NCI-H1105 treated with DMSO at 0.1 percent for 48 hours (cell line): ENCODE results near the gene WNT4.

Source experiments
- DNase-seq: peaks from one replicate; lab custom pipeline; 2025; lab: John Stamatoyannopoulos, UW

Gene WNT4

DNA sequence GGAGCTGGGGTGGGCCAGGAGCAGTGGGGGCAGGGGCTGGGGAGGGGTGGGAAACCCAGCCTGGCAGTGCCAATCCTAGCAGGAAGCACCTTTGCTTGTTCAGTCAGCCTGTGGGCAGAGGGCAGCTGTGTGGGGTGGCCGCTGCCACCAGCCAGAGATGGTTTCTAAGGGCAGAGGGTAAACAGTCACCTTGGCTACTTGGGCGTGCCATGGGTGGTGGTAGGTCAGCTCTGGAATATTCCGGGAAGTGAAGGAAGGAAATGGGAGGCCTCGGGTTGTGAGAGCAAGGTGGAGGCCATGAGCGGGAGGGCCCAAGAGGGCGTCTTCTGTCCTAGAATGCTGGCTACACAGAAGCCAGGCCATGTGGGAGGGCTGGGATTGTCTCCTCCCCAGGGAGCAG is 20.7 kb upstream of the WNT4 start:
- no peak for DNase-seq

DNA sequence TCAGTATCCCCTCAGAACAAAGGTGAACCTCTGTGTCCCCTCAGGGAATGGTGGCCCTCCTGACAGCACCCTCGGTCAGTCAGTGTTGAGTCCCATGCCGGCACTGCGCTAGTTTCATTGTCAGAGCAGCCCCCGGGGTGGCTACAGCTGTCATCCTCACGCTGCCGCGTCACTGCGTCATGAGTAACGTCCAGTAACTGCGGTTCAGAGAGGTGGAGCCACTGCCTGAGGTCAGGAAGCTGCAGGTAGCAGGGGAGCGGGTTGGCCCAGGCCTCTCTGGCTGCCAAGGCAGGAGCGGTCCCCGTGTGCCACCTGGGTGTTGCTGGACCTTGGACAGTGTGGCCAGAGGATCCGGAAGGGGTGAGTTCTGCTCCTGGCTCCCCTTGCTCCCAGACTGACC is 20.2 kb upstream of the WNT4 start:
- DNase-seq, result no peak

DNA sequence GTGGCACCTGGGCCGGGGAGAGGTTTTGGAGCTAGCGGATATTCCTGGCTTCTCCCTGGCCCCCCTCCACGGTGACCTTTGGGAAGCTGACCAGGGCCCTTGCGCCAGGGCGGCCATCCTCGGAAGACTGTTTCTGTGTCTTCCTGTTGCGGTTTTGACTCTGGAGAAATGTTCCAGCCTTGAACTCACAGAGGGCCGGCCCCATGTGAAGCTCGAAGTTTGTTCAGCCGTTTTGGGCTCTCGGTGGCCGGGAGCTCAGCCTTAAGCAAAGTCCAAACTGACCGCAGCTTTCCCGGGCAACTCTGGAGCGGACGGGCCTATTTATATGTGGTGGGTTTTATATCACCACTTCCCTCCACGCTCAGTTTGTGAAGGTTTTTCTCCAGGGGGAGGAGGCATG is 17.0 kb upstream of the WNT4 start:
- DNase-seq, result no peak

DNA sequence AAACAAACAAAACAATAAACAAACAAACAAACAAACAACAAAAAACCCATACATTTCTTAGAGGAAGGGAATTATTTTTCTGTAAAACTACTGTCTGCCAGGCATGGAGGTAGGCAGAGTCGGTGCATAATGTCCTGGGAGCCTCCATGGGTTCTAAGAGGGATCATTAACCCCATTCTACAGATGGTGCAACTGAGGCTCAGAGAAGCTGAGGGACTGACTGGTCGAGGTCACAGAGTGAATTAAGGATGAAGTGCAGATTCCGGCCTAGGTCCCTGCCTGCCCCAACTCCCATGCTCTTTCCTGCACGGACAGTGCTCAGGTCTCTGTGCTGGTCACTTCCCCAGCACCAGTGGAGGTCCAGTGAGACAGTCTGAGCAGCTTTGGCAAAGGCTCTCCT is 15.8 kb upstream of the WNT4 start:
- DNase-seq, result no peak

DNA sequence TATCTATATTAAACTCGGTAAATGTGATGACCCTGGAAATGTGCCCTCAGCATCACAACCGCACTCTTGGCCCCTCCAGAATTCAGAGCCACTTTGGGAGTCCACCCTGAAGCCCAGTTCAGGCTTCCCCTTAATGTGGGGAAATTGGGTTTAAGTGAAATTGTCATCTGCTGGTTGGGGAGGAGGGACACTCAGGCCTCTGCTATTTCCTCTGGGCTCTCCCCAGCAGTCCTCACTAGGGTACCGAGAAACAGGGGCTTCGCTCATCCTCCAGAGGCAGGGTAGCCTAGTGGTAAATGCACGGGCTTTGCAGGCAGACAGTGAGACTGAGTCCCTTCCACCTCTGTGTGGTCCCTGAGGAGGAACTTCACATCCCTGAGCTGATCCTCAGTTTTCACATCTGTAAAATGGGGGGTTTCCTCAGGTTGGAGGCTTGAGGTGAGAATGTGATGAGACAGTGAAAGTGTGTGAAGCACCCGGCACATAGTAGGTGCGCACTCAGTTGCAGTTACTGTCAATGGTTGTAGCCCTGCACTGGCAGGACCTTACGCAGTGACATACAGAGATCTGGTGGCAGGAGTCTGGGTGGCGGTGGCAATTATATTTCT is 14.6 kb upstream of the WNT4 start:
- no peak for DNase-seq

DNA sequence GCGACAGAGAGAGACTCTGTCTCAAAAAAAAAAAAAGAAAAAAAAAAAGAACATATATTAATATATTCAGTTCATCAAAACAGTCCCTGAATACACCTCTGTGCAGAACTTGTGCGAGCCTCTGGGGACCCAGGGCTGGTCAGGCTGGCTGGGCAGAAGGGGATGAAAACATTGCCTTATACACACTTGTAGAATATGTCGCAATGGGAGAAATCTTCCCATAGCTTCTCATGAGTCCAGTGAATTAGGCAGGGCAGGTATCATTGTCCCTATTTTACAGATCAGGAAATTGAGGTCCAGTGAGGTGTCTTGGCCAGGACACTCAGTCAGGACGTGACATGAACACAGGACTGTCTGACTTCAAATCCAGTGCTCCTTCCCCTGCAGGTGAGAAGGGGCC is 12.6 kb upstream of the WNT4 start:
- no peak for DNase-seq

DNA sequence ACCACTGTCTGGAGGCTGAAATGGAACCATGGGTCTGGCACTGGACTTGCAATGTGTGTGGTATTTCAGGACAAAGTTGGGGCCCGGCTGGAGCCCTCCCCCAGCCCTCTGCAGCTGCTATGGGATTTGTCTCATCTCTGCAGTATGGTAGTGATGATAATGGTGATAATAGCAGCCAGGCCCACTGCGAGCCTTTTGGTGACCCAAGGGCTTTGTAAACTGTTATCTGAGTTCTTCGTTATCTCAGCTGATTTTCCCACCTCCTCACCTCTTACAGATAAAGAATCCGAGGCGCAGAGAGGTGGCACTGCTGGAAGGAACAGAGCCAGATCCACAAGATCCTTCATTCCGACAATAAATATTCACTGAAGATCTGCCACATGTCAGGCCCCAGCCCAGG is 11.7 kb upstream of the WNT4 start:
- no peak for DNase-seq

DNA sequence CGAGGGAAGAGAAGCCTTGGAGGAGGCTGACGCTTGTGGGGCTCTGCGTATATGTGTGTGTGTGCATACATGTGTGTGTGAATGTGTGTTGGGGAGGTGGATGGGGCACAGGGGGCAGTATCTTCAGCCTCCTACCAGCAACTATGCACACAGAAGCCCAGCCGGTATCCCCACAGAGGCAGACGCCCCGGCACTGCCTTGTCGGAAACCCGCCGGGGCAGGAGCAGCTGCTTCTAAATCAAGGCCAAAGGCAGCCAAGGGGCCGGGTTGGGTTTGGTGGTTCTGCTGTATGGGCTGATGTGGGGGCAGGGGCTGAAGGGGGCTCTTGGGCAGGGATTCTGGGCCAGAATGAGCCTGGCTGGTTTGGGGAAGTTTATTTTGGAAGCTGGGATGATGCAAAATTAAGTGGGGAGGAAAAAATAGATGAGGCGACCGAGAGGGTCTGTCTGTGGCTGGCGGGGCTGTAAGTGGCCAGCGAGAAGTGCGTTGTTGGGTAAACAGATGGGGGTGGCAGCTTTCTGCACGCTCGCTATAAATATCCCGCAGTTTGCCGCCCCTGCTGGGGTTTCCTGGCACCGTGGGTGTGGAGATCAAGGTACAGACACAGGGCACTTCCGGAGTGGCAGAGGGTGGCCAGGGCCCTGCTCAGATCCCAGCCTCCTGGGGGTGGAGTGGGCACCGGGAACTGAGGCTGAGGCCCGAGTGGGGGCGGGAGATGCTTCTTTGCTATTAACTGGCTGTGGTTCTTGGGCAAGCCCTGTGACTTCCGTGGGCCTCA is 11.0 kb upstream of the WNT4 start:
- DNase-seq, result no peak

DNA sequence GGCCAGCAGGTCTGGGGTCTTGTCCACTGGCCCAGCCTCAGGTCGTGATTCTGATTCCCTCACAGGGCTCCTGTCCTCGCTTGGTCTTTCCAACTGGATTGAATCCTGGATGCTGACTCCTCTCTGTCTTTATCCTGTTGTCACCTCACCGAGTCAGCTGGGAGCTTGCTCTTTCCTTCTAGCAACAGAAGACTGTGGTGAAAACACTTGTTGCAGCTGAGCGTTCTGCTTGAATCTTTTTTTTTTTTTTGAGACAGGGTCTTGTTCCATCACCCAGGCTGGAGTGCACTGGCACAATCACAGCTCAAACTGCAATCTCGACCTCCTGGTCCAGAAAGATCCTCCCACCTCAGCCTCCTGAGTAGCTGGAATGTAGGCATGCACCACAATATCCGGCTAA is 8.0 kb upstream of the WNT4 start:
- DNase-seq, result no peak

DNA sequence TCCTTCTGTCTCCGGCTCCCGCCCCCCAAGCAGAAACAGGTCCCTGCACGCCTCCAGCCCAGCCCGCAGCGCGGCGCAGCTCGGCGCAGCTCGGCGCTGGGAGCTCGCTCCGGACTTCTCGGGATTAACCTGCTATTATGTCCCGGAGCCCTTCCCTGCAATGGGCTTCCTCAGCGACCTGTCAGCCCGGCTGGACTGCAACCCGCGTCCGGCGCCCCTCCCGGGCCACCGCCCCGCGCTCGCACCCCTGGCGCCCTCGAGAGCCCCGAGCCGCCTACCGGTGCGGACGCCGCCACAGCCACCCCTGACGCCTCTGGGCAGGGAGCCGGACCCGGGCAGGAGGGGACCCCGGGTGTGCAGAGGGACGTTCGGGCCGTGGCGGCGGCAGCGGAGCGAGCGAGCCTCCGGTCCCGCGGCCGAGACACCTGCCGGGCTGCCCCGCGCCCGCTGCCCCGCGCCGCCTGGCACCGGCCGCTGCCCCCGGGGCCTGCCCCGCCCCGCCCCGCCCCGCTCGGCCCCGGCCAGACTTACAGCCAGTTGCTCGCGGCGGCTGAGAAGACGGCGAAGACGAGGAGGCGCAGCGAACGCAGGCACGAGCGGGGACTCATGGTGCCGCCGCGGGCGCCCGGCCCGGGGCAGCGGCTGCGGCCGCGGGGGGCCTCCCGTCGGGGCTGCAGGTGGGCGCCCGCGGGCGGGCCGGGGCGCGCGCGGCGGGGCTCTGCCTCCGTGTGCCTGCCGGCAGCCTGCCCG is 407 bp downstream of the WNT4 start:
- DNase-seq, result peak; percentile 44

DNA sequence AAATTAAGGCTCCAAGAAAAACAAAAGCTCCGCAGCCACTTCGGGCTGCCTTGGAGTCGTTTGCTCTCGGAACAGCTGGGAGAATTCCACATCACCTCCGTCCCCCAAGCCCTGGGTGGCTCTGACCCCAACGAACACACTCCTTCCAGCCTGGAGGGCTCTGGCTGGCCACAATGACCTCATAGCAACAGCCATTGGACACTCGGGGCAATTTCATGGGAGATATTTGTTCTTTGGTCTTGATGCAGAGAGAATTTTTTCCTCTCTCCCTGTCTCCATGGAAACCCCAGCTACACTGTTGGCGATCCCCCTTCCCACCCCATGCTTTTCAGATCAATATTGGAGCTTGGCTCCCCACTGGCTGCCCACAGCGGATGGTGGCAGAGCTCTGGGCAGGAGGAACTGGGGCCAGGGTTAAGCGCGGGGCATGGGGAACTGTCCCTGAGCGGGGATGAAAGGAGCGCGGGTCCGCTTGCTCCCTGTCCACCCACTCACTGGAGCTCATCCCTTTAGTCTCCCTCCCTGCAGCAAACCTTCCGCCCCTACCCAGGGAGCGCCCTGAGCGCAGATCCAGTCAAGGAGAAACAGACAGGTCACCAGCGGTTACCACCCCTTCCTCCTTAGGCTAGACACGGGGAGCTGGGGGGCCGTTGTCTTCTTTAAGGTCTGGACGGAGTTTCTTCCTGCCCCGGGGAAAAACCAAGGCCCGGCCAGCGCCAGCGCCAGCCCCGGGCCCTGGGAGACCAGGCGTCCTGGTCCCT is 1.2 kb downstream of the WNT4 start:
- DNase-seq, result no peak

DNA sequence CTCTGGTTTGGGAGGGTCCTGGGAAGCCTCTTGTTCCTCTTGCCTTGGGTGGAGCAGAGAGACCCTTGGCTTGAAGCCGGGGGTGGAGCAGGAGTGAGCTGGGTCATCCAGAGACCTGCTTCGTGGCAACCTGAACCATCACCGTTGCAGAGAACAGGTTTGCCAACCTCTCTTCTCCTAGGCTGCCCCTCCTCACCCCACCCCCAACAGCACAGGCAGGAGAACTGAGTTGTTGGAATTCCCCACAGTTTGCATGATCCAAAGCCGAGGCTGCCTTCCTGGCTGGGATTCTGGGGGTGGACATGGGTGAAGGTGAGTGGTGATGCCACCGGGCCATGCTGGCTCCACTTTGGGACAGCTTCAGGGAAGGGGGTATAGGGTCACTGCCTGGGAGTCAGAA is 2.2 kb downstream of the WNT4 start:
- DNase-seq, result no peak

DNA sequence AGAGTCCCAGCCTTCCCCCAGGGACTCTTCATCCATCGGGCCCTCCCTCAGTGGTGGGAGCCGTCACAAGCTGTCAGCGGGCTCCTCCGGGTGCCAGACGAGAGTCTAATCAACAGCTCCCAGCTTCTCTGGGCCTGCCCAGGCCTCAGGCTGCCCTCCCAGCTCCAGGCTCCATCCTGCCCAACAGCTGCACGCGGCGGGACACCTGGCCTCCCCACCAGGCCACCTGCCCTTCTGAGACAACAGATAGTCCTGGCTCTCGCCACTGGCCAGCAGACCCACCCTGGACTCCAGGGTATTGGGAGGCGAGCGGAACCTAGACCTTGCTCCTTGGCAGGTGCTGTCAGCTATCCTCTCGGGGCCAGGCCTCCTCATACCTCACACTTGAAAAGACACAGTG is 3.1 kb downstream of the WNT4 start:
- no peak for DNase-seq

DNA sequence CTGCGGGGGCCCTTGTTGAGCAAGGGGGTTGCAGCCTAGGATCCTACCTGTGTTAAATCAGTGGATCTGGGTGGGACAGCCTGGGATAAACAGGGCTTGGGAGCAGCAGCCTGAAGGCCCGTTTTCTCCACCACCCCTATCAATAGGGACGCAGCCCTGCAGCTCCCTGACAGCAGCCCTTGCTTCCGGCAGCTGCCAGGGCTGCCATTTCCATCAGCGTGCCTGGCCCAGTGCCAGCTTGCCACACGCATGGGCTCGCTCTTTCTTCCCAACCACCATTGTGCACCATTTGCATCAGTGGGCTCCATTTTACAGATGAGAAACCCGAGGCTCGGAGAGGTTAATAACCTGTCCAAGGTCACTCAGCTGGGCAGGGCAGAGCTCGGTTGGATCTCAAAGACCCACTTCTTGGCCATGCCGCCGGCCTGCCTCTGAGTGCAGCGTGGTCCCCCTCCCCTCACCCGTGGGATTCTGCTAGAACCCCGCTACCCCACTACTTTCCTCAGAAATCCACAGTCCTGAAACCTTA is 3.8 kb downstream of the WNT4 start:
- peak; percentile 64 for DNase-seq

DNA sequence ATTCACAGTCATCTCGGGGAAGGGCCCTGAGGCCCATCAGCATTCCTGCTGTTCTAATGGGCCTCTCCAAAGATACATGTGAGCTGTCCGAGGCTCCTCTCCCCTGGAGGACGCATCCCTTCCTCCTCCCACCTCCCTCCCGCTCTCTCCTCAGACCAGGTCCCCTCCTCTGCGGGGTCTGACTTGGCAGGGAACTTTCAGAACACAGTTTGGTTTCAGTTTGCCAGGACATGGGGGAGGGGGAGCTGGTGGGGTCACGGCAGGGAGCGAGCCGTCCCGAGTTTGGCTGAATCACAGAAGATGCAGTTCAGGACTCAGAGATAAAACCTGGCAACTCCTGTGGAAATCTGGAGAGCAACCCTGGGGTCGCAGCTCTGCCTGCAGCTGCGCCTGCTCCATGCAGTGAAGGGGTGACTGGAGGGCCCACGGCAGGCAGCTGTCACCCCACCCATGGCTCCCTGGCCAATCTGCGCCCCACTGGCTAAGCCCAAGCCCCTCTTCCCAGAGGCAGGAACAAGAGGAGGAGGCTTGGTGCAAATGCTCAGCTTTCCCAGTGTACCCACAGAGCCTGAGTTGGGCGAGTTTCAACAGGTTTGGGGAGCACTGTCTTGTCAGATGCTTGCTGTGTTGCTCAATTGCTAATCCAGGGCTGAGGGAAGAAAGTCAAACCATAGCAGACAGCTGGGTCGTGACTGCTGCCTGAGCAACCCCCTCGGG is 5.7 kb downstream of the WNT4 start:
- DNase-seq, result no peak

DNA sequence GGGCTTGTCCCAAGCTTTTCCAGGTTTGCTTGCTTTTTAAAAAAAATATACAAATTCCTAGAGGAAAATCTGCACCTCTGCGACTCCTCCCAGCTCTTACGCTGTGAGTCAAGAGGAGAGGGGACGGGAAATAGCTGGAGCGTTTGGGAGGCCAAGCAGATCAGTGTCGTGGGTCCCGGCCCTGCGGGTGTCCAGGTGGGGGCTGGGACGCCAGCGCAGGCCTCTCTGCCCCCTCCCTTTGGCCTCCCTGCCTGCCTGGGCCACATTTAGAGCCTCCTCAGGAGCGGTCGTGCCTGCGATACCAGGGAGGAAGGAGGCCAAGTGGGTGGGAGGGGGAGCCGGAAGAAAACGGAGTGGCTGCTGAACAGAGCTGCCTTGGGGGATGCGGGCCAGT is 9.0 kb downstream of the WNT4 start:
- no peak for DNase-seq

DNA sequence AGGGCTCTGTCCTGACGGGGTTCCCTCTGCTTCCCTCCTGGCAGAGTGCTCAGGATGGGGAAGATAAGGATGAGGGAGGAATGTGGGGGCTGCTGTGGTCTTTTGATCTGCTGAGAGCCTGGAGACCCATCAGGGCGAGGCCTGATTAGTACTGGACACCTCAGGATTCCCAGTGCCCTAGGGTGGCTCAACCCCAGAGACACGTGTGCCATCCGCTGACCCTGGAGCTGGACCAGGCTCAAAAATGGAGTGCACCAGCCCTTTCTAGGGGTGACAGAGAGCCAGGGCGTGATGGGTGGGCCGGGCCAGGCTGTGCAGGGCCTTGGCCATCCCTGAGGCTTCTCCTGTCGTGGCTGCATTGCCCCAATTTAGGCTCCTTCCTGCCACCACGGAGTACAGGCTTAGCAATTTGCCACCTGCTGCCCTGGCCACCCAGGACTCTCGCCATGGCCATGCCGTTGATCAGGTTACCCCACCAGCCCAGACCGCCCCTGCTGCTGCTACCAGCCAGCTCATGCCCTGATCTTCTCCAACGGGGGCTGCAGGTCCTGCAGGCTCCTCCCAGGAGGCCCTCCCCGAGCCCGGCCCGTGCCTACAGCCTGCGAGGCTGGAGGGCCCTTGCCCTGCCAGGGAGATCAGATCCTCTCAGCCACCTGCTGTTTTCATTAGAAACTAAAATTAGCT is 9.5 kb downstream of the WNT4 start:
- no peak for DNase-seq

DNA sequence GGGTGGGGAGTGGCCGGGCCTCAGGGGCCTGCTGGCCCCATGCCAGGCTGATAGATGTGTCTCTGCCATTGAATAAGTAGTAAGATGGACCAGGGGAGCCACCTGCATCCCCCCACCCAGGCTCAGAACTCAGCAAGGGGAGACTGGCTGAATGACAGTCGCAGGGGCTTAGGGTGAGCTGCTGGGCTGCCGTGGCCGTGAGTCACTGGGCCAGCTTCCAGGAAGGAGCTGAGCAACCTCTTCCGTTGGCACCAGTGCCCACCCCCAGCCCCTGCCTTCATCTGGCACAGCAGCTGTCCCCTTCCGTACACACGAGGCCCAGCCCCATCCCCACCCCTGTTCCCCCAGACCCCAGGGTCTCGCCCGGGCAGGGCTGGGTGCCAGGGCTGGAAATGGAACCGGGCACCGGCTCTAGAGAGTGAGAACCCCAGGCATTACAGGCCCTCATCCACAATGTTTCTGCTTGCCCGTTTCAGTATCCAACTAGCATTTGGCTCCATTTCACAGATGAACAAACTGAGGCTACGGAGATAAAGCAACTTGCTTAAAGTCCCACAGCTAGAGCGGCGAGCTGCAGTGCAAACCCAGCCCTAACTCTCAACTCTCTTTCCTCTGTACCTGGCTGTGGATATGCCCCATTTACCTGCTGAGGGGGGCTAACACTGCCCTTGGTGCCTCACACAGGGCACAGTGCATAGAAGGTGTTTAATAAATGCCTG is 10.2 kb downstream of the WNT4 start:
- DNase-seq, result no peak

DNA sequence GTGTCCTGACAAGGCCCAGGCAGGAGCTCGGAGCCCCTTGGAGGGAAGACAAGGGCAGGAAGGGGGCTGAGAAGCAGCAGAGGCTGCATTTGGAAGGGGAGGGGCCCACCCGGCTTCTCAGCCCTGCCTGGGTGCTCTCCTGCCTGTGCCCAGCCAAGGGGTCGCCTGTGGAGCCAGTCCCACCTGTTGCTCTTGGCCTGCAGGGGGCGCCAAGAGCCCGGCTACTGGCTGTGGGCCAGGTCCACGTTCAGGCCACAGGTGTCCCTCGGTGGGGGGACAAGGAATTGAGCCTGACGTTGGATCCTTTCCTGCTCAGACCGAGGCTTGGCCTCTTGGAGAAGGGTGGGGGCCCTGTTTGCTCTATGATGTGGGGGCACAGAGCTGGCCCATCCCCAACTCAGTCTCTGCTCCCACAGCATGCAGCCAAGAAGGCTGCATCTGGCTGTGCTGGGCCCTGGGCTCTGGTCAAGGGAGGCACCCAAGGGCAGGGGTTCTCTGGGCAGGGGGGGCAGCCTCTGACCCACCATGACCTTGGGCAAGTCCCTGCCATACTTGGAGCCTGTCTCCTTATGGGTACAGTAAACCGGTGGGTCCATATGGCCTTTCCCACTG is 10.9 kb downstream of the WNT4 start:
- DNase-seq, result peak; percentile 58

DNA sequence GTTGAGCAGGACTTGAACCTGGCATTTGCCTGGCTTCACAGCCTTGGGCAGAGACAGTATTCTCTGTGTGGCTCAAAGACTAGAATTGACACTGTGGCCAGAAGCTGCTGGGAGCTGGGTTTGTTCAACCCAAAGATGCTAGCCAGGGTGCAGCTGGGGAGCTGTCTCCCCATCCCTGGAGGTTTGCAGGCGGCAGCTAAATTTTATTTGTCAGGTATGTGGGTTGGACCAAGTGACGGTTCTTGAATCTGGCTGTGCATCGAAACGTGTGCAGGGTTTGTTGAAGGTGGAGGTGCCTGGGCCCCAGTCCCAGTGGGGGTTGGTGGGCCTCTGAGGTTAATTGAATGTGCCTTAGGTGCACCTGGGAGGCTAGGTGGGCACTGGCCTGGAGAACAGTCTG is 11.8 kb downstream of the WNT4 start:
- DNase-seq, result no peak
